Neural crest cell (in vitro differentiated cells): ENCODE results near the gene SH3BP1. TPM values are rescaled to one million over a fixed set of nuclear protein-coding genes. Genes with fewer than 3 reads are reported as not detected.
A peak's percentile ranks its signal among the peaks of the same experiment; 100 is the strongest.

Experiments used
- DNase-seq: peaks from one replicate; pipeline ENCODE4 v3.0.0; 2021; ENCODE audit warnings: low read depth, mixed read lengths, low spot score
- H3K27ac Mint-ChIP-seq: one replicate; pipeline ENCODE4 v1.8.0; 2021; ENCODE audit warnings: mild to moderate bottlenecking, mixed read lengths; ENCODE audit not compliant: unreplicated experiment
- H3K27me3 Mint-ChIP-seq: 2 replicates; pipeline ENCODE4 v1.8.0; 2021; ENCODE audit warnings: low read depth, mild to moderate bottlenecking, mixed read lengths
- H3K36me3 Mint-ChIP-seq: 2 replicates; pipeline ENCODE4 v1.8.0; 2021; ENCODE audit warnings: low read depth, mild to moderate bottlenecking, mixed read lengths
- H3K4me1 Mint-ChIP-seq: 2 replicates; pipeline ENCODE4 v1.8.0; 2021; ENCODE audit warnings: mixed read lengths
- H3K4me3 Mint-ChIP-seq: one replicate; pipeline ENCODE4 v1.8.0; 2021; ENCODE audit warnings: mild to moderate bottlenecking, mixed read lengths
- H3K9me3 Mint-ChIP-seq: 2 replicates; pipeline ENCODE4 v1.8.0; 2021; ENCODE audit warnings: mixed read lengths
- total RNA-seq: library from RNA; stranded (reverse); gene quantifications from 2 replicates; pipeline ENCODE4 v1.2.1, GENCODE V29; 2021
- TF ChIP-seq, protein P1 (sequence below): fragments of 200-600 bp; sonication (generic); conservative IDR thresholded peaks from 2 replicates; pipeline ENCODE4 v1.5.0; 2021; ENCODE audit warnings: antibody characterized with exemption, mild to moderate bottlenecking

SH3BP1 gene
- total RNA-seq, 1 donor from 2014 or later = 36.4 TPM

DNA sequence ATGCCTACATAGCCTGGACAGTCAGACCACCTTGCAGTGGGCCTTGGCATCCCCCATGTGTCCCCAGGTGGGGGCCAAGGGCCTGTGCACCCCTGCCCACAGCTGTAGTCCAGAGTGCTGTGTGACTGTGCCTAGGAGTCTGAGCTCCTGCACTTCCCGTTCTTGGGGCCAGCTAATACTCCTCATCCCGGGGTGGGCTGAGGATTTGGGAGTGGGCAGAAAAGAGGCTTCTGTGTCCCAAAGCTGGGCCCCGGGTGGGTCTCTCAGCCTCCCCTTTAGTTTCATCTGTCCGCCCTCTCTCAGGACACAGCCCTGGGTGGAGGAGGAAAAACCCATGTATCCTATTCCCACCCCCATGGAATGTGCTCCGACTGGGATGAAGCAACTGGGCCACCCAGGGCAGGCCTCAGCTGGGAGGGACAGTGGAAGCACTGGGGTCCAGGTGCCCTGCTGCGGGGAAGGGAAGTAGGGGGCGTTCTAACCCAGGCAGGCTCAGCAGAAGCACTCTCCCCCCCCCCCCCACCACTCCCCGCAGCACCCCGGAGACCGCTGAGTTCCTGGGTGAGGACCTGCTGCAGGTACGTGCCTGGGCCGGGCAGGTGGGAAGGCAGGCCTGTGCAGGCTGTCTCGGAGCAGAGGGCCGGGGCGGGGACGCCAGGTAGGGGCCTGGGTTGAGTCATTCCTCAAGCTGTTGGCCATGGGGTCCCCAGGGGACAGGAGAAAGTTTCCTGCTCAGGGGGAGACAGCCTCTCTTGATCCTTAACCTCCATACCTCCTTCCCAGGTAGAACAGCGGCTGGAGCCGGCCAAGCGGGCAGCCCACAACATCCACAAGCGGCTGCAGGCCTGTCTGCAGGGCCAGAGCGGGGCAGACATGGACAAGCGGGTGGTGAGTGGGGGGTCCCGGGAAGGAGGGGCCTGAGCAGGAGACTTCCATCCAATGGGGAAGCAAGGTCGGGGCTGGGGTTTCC is 1.4 kb downstream of the SH3BP1 start:
- peak overlapping the region; percentile 6 for H3K27ac Mint-ChIP-seq
- H3K36me3 Mint-ChIP-seq = peaks cover 2% of the 10 kb centered on the region
- no peaks in the 10 kb centered on the region for H3K9me3 Mint-ChIP-seq
- H3K4me3 Mint-ChIP-seq = peak overlapping the region; percentile 84
- TF ChIP-seq, protein P1, sequence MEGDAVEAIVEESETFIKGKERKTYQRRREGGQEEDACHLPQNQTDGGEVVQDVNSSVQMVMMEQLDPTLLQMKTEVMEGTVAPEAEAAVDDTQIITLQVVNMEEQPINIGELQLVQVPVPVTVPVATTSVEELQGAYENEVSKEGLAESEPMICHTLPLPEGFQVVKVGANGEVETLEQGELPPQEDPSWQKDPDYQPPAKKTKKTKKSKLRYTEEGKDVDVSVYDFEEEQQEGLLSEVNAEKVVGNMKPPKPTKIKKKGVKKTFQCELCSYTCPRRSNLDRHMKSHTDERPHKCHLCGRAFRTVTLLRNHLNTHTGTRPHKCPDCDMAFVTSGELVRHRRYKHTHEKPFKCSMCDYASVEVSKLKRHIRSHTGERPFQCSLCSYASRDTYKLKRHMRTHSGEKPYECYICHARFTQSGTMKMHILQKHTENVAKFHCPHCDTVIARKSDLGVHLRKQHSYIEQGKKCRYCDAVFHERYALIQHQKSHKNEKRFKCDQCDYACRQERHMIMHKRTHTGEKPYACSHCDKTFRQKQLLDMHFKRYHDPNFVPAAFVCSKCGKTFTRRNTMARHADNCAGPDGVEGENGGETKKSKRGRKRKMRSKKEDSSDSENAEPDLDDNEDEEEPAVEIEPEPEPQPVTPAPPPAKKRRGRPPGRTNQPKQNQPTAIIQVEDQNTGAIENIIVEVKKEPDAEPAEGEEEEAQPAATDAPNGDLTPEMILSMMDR = no peak
- H3K4me1 Mint-ChIP-seq = peaks cover 28% of the 10 kb centered on the region
- no peak for DNase-seq
- H3K27me3 Mint-ChIP-seq = no peaks in the 10 kb centered on the region

DNA sequence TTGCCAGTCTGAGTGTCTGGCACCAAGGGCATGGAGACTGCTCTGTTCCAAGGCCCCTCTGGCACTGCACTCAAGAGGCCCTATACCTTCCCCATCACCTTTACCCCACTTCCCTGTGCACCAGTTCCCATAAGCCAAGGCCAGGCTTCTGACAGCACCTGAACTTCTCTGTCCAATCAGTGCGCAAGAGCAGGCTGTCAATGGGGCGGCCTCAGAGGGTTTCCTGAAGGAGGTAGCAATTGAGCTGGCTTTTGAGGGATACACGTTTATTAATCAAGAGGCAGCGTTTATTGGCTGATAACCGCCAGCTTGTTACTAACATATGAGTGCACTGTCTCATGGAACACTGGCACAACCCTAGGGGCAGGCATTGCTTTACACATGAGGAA is 2.1 kb downstream of the SH3BP1 start:
- DNase-seq = no peak
- Mint-ChIP-seq H3K4me3 (peak overlapping the region; percentile 65), H3K27ac (no peak overlapping the region), H3K36me3 (peaks cover 2% of the 10 kb centered on the region), H3K9me3 (no peaks in the 10 kb centered on the region), H3K27me3 (no peaks in the 10 kb centered on the region), H3K4me1 (peaks cover 25% of the 10 kb centered on the region)
- TF ChIP-seq, protein P1 = no peak

DNA sequence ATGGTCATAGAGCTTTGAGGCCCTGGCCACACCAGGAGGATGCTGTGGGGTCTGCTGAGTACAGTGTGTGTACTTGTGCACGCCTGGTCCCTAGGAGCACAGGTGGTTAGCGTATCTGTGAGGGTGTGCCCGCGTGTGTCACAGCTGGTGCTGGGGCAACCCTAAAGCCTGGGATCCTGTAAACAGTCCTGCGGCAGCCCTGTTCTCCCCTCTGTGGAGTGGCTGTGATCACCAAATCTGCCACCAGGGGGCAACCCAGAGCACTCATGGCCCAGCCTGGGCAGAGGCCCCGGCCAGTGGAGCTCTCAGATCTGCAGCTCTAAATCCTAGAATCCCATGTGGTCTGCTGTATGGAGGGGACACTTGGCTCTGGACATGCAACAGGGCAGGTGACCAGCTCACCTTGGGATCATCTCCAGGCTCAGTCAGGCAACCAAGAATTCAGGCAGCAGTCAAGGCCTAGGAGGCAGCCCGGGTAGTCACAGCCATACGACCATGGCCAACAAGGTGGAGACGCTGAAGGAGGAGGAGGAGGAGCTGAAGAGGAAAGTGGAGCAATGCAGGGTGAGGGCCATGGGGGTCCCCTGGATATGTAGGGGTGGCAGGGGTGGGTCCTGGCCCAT is 3.9 kb downstream of the SH3BP1 start:
- Mint-ChIP-seq H3K27me3 (no peaks in the 10 kb centered on the region), H3K4me3 (peak overlapping the region; percentile 84), H3K36me3 (peaks cover 2% of the 10 kb centered on the region), H3K27ac (no peak overlapping the region), H3K4me1 (peaks cover 14% of the 10 kb centered on the region), H3K9me3 (no peaks in the 10 kb centered on the region)
- TF ChIP-seq, protein P1 = peak; percentile 91
- DNase-seq = peak; percentile 99

DNA sequence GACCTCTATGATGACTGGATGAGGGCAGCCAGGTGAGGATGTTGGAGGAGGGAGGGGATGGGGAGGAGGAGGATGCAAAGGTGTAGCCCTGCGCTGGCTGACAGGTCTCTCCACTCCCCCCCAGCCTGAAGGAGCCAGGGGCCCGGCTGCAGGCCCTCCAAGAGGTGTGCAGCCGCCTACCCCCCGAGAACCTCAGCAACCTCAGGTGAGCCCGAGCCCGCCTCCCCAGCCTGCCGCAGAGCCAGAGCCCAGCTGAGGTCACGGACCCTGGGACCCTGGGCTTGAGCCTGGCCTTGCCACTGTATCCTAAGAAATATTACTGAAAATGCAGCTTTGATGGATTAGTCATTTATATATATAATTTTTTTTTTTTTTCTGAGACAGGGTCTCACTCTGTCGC is 7.8 kb downstream of the SH3BP1 start:
- Mint-ChIP-seq H3K4me3 (no peak overlapping the region), H3K36me3 (peaks cover 2% of the 10 kb centered on the region), H3K27me3 (no peaks in the 10 kb centered on the region), H3K27ac (no peak overlapping the region), H3K4me1 (peaks cover 8% of the 10 kb centered on the region), H3K9me3 (no peaks in the 10 kb centered on the region)
- DNase-seq = no peak
- TF ChIP-seq, protein P1 = no peak

DNA sequence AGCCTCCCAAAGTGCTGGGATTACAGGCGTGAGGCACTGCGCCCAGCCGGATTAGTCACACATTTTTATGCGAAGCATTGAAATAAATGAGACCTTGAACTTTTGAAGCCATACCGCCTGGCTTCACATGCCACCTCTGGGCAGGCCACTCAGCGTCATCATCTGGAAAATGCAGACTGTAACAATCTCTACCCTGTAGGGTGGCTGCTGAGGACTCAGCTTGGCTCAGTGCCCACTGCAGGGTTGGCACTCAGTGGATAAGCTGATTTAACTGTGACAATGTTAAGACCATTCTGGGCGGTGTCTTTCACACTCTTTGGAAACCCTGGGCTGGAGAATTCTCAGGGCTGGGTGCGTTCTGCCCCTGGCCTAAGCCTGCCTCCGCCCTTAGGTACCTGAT is 8.5 kb downstream of the SH3BP1 start:
- TF ChIP-seq, protein P1 = no peak
- Mint-ChIP-seq H3K4me3 (no peak overlapping the region), H3K36me3 (peaks cover 2% of the 10 kb centered on the region), H3K27ac (no peak overlapping the region), H3K27me3 (no peaks in the 10 kb centered on the region), H3K9me3 (no peaks in the 10 kb centered on the region), H3K4me1 (peaks cover 8% of the 10 kb centered on the region)
- no peak for DNase-seq
